ENCODE results near the gene MYO19.

The MYO19 gene

DNA sequence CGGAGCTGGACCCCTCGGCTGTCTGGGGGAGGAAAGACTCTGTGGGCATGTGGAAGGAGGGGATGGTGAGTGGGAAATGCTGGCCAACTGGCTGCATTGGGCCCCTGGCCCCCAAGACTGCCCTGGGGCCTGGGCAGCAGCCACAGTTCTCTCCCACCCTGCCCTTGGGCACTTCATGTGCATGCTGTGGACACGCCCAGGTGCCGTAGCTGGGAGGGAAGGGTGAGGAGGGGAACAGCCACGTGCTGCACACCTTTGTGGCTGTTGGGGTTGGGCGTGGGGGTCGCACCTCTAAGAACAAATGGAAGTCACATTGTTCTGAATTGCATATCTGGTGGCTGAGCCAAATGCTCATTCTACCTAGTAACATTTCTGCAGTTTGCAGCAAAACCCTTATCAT lies 60.1 kb downstream of the MYO19 start:
- Mint-ChIP-seq H3K4me1 (no peaks in the 10 kb centered on the region), H3K27me3 (ENCODE audit: low read depth) (peaks cover 92% of the 10 kb centered on the region), H3K36me3 (ENCODE audit: low read depth) (no peaks in the 10 kb centered on the region), H3K4me3 (no peak overlapping the region), H3K27ac (no peak overlapping the region), H3K9me3 (no peaks in the 10 kb centered on the region)
- no peak for TF ChIP-seq CTCF (IDR thresholded peaks at IDR 0.05; ENCODE audit: unreplicated experiment in 3 of 3)

GRCh38 chr17:36470499-36470898 lies 64.2 kb downstream of the MYO19 start:
- Mint-ChIP-seq H3K4me3 (no peak overlapping the region), H3K9me3 (no peaks in the 10 kb centered on the region), H3K36me3 (ENCODE audit: low read depth) (no peaks in the 10 kb centered on the region), H3K27me3 (ENCODE audit: low read depth) (peaks cover 86% of the 10 kb centered on the region), H3K27ac (no peak overlapping the region), H3K4me1 (no peaks in the 10 kb centered on the region)
- TF ChIP-seq CTCF (IDR thresholded peaks at IDR 0.05; ENCODE audit: unreplicated experiment in 3 of 3): no peak

- Mint-ChIP-seq H3K4me3 (no peak overlapping the region), H3K27ac (no peak overlapping the region), H3K9me3 (no peaks in the 10 kb centered on the region), H3K27me3 (ENCODE audit: low read depth) (peaks cover 86% of the 10 kb centered on the region), H3K4me1 (no peaks in the 10 kb centered on the region), H3K36me3 (ENCODE audit: low read depth) (no peaks in the 10 kb centered on the region)
- TF ChIP-seq CTCF (IDR thresholded peaks at IDR 0.05; ENCODE audit: unreplicated experiment in 3 of 3): no peak
These were observed 64.9 kb downstream of the MYO19 start for GRCh38 chr17:36469733-36470132.

GRCh38 chr17:36468903-36469635 lies 65.6 kb downstream of the MYO19 start:
- Mint-ChIP-seq H3K4me1 (no peaks in the 10 kb centered on the region), H3K36me3 (ENCODE audit: low read depth) (no peaks in the 10 kb centered on the region), H3K9me3 (no peaks in the 10 kb centered on the region), H3K27ac (peak overlapping the region in 1 of 3 experiments; percentile 12), H3K4me3 (no peak overlapping the region), H3K27me3 (ENCODE audit: low read depth) (peaks cover 79% of the 10 kb centered on the region)
- TF ChIP-seq CTCF (IDR thresholded peaks at IDR 0.05; ENCODE audit: unreplicated experiment in 3 of 3): no peak

DNA sequence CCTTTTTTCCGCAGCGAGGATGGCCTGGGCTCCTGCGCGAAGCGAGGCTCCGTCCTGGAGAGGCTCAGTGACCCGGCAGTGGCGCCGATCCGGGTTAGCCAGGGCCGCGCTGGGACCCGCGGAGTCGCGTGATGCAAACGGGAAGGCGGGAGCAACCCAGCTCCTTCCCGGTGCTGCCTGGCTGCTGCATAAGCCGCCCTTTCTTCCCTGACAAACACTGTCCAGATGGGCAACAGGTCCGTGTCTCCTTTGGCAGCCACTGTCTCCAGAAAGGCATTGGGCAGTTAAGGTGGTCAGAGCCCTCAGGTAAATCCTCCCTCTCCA lies 69.9 kb downstream of the MYO19 start:
- no peak for TF ChIP-seq CTCF (IDR thresholded peaks at IDR 0.05; ENCODE audit: unreplicated experiment in 3 of 3)
- Mint-ChIP-seq H3K27me3 (ENCODE audit: low read depth) (peaks cover 79% of the 10 kb centered on the region), H3K4me1 (no peaks in the 10 kb centered on the region), H3K27ac (no peak overlapping the region), H3K4me3 (no peak overlapping the region), H3K36me3 (ENCODE audit: low read depth) (no peaks in the 10 kb centered on the region), H3K9me3 (no peaks in the 10 kb centered on the region)

Data from nephron (organoid).